HG03280 (cell line): ENCODE measurements around the gene ACTL7A.
"Not testable (repeated sequence)": the region's sequence is repeated elsewhere in the genome, so short reads cannot be mapped to it uniquely, and the experiment has no call there.

ENCODE experiments used
- ATAC-seq: cut with Tn5 transposase; IDR thresholded peaks from one replicate; pipeline ENCODE4 v1.9.1; 2021; ENCODE audit warnings: mild to moderate bottlenecking, moderate library complexity; ENCODE audit not compliant: unreplicated experiment

ACTL7A gene

GRCh38 chr9:108848296-108848695 lies 13.8 kb upstream of the ACTL7A start:
- not testable (repeated sequence) for ATAC-seq

GRCh38 chr9:108850293-108850897 lies 11.7 kb upstream of the ACTL7A start:
- no peak for ATAC-seq

- ATAC-seq: no peak
Measured at GRCh38 chr9:108851138-108851537, 10.9 kb upstream of the ACTL7A start.

- no peak for ATAC-seq
Measured at GRCh38 chr9:108852079-108852478, 10.0 kb upstream of the ACTL7A start.

GRCh38 chr9:108854094-108854493 lies 8.0 kb upstream of the ACTL7A start:
- no peak for ATAC-seq

GRCh38 chr9:108854641-108855528 lies 7.2 kb upstream of the ACTL7A start:
- ATAC-seq: no peak

- no peak for ATAC-seq
Measured at GRCh38 chr9:108855529-108855886, 6.6 kb upstream of the ACTL7A start.

GRCh38 chr9:108855888-108856287 lies 6.2 kb upstream of the ACTL7A start, which contains the start of gene ACTL7B:
Gene ACTL7B, minus strand, starts transcription at chr9:108855986. Its CDS starts 56 bp downstream, at chr9:108855930.
- no peak for ATAC-seq

GRCh38 chr9:108857572-108857971 lies 4.5 kb upstream of the ACTL7A start:
- no peak for ATAC-seq

- ATAC-seq: no peak
Measured at GRCh38 chr9:108859459-108860114, 2.5 kb upstream of the ACTL7A start.

GRCh38 chr9:108860354-108860753 lies 1.7 kb upstream of the ACTL7A start:
- no peak for ATAC-seq

- ATAC-seq: no peak
Measured at GRCh38 chr9:108860764-108861163, 1.3 kb upstream of the ACTL7A start.

GRCh38 chr9:108861464-108861863 lies 602 bp upstream of the ACTL7A start:
- ATAC-seq: no peak

- no peak for ATAC-seq
Measured at GRCh38 chr9:108863891-108864290, 1.8 kb downstream of the ACTL7A start.

GRCh38 chr9:108864446-108864845 lies 2.4 kb downstream of the ACTL7A start:
- no peak for ATAC-seq

- ATAC-seq: no peak
Measured at GRCh38 chr9:108865037-108865436, 3.0 kb downstream of the ACTL7A start.

- no peak for ATAC-seq
Measured at GRCh38 chr9:108866001-108866420, 3.9 kb downstream of the ACTL7A start.

- no peak for ATAC-seq
Measured at GRCh38 chr9:108867116-108867515, 5.0 kb downstream of the ACTL7A start.

- no peak for ATAC-seq
Measured at GRCh38 chr9:108867829-108868228, 5.8 kb downstream of the ACTL7A start.

GRCh38 chr9:108869092-108869725 lies 7.1 kb downstream of the ACTL7A start:
- no peak for ATAC-seq

- ATAC-seq: no peak
Measured at GRCh38 chr9:108874058-108874788, 12.2 kb downstream of the ACTL7A start.
